ENCODE measurements around the gene MED13L.

Gene MED13L

DNA sequence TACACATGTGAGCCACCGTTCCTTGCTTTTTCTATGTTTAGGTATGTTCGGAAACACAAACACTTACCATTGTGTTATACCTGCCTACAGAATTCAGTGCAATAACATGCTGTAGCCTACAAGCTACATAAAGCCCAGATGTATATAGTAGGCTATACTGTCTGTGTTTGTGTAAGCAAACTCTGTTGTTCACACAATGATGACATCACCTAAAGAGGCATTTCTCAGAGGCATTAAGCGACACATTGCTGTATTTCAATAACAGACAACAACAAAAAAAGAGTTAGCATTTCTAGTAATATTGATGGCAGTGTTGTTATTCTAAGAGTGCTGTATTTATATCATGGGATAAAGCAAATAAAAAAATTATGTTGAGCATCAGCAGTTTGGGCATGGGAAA, 70.2 kb downstream of the MED13L start:
- DNase-seq, result no peak

DNA sequence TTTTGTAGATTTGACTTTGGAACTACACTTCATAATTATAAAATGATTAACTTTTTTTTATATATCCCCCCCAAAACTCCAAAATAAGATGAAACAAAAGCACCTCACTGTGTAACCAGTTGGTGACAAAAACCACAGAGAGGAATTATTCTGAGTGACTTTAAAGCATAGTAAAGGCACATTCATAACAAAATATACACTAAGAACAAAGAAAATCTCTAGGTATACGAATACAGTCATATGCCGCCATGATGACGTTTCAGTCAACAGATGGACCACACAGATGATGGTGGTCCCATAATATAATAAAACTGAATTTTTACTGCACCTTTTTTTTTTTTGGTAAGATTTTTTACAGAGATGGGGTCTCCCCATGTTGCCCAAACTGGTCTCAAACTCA, 70.7 kb downstream of the MED13L start:
- no peak for DNase-seq

DNA sequence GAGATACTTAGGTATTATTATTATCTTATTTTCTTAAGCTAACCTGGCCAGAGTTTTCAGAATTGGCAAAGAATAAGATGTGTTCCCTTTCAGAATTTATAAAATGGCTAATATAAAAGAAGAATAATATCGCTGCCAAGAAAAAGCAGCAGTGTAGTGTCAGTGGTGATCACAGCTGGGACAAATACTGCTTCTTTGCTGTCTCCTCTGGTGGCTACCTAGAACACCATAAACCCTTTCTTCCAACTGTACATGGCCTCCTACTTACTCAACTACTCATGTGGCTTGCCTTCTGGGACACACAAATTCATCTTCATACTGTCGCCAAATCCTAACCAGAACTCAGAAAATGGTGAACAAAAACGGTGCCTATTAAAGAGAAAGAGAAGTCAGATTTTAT, 72.7 kb downstream of the MED13L start:
- no peak for DNase-seq

DNA sequence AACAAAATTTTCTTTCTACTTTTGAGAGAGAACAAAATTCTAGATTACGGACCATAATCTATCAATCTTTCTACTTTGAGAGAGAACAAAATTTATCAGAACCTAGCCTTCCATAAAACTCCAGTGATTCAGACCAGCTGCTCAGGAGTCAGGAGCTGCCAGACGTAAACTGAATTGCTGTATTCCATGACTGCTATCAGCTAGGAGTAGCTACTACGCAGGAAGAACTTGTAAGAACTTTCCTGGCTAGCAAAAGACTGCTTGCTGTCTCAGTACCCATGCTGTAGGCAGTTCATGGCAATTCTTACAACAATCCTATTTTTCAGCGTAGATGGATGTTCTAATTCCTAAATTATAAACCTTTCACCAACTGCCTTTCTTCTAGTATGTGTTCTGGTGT, 73.3 kb downstream of the MED13L start:
- no peak for DNase-seq

DNA sequence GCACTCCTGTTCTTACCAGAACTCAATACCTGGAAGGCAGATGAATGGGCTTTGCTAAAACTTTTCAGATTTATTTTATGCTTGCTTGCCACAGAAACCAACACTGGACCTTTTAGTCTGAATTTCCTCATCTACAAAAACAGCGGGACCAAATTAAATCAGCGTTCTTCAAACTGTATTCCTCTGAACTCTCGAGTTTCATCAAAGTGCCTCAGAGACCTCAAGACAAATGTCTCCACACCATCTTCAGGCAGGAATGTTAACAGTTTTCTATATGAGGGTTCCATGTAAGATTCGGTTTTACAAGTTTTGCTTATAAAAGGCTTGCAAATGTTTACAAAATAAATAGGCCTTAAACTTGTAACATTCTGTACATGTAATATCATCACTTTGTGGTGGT, 74.6 kb downstream of the MED13L start:
- no peak for DNase-seq

DNA sequence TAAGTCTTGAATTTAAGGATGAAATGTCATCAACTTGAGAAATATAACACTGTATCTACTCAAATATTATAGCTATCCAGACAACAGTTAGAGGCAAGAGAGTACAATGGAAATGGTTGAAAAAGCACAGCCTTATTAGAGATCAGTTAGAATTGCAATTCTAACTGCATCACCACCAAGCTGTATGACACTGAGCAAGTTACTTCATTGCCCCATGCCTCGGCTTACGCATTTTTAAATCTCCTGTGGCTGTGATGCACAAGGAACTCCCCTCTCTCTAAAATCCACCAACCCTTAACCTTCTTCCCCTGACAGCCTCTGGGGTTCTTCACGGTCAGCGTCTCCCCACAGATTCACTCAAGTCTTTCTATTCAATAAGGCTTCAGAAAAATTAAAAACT, 75.1 kb downstream of the MED13L start:
- no peak for DNase-seq

DNA sequence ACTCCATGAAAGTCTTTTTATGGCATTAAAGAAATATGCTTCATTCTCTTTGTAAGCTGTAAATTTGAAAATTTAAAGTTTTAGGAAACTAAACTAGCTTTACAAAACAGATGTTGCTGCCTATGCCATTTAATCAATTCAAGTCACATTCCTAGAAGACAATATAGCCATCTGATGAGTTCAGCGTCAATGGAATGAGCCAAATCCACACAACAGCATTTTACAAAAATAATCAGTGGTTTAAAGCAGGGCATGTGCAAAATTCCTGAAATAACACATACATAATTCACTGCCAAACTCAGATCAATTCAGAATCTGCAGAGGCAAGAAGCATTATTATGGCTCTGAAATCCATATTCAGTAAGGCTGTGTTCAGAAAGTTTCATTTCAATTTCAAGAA, 75.6 kb downstream of the MED13L start:
- no peak for DNase-seq

DNA sequence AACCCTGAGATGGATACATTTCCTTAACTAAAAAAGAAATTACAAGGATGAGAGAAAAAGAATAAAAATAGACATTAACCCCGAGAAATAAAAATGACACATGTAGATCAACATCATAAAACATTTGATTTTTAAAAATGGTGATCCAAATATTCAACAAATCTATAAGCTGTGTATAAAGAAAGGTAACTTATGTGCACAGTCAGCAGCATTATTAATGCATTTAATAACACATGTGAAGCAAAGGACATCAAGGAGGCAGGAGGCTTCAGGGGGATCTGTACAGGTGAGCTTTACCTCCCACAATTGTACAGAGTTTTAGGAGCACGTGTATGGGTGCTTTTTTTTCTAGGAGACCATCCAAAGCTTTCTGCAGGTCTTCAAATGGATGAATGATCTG, 76.1 kb downstream of the MED13L start:
- no peak for DNase-seq

DNA sequence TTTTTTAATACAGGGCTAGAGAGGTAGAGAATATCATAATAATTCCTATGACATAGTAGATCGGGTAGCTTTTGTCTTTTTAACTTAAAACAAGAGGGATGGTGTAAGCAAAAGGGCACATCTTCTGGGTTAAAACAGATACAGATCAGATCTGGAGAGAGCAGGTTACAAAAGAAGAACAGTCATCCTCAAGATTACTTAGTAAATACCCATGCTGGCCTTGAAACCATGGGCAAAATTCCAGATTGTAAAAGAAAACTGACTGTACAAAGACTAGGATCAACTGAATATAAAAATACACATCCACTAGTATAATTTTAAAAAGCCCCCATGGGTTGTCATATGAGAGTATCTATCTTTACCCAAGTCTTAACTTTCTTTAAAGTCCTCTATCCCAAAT, 76.7 kb downstream of the MED13L start:
- no peak for DNase-seq

DNA sequence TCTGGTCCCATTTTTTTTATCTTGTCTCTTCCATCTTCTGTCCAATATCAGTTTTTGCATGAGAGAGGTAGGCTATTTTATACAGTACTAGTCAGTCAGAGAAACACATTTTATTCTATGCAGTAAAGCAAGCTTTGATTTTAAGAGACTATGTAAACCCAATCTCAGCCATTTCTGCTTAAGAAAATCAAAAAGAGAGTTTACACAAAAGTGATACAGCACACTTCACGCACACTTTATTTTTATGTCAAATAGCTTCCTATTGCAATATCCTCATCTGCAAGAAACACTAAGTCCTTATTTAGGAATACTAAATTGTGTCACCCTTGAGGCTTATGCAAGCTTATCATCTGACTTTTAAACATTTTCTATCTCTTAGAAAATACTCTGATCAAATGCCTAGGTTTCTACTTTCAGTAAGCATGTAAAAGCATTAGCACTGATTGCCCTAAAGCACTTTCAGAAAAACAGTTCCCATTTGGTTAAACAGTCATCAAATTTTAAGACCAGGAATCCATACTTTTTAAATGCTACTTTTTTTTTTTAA, 78.3 kb downstream of the MED13L start:
- DNase-seq, result no peak

DNA sequence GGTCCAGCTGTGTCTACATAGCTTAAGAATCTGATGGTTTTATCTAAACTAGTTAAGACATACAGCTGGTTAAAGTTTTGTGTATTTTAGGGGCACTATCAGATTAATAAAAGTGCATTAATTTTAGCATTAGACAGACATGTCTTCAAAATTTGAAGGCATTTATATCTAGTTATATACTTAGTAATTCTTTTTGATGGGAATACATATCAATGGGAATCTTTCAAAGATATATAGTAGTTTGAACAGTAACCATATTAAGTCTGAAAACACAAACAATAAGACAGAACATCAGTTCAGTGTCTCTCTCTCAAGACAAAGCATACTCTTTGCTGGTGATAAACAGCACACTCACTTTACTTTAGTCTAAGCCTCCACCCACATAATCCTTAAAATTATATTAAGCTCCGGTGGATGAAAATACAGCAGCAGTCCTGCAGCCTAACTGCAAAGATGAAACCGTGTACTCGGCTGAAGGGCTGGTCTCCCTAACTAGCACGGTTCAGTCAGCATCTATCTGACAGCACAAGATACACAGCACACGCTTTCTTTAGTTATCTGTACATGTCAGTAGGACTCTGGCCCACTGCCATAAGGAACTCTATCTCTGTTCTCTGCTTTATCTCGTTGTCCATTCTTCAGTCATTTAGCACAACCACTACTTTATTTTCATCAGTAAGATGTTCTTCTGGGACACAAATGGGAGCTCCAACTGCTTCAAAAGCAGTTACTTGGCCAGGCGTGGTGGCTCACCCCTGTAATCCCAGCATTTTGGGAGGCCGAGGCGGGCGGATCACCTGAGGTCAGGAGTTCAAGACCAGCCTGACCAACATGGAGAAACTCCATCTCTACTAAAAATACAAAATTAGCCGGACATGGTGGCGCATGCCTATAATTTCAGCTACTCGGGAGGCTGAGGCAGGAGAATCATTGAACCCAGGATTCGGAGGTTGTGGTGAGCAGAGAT, 80.5 kb downstream of the MED13L start:
- DNase-seq, result no peak

DNA sequence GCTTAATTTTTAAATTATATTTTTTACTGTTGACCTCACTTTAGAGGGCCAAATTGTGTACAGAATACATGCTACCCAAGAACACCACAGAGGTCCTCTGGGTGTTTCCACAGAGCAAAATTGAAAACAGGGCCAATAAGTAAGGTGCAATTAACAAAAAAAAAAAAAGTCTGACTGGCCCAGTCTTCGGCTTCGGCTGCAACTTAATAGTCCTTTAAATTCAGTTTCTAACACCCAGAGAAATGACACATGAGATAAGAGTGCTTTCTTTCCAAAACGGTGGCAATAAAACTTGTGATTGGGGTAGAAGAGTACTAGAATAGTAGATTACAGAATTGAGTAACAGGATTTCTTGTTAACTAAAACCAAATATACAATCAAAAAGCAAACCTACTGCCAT, 81.3 kb downstream of the MED13L start:
- no peak for DNase-seq

DNA sequence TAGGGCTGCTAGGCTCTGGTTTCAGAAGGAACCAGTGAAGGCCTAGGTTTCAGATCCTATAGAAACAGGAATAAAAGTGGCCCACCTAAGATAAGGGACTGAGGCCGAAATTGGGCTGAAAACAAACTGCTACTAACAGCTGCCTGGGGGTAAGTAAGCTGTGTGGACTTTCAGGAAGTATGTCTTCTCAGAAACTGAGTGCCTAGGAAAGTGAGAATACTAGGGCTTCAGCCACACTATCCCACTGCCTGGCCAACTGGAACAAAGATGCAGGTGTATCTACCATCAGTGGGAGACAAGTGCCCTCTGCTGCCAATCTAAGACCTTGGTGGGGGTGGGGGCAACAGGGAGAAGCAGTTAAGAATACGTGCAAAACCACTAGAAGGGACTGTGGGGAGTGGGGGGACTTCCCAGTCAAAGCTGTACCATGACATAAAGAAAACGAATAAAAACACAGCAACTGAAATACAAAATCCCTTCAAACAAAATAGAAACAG, 82.5 kb downstream of the MED13L start:
- DNase-seq, result peak; percentile 55 to 72

DNA sequence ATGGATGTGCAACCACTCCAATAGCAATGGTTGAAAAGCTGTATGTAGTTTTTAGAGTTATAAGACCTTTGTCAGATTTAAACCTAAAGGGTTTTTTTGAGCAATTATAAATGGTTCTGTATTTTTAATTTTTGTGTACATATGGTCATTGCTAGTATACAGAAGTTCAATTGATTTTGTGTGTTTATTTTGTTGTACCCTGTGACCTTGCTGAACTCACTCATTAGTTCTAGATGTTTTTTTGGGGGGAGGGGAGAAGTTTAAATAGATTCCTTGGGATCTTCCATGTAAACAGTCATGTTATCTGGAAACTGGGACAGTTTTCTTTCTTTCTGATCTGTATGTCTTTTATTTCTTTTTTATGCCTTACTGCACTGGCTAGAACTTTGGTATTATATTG, 87.8 kb downstream of the MED13L start:
- DNase-seq, result no peak

DNA sequence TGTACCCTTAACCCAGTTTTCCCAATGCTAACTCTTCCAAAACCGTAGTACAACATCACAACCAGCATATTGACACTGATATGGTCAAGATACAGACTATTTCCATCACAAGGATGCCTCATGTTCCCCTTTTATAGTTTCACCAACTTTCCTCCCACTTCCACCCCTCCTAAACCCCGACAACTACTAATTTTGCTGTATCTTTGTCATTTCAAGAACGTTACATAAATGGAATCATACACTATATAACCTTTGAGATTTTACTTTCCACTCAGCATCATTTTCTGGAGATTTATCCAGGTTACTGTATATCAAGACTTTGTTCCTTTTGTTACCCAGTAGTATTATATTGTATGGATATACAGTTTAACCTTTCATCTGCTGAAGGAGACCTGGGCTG, 88.9 kb downstream of the MED13L start:
- no peak for DNase-seq

DNA sequence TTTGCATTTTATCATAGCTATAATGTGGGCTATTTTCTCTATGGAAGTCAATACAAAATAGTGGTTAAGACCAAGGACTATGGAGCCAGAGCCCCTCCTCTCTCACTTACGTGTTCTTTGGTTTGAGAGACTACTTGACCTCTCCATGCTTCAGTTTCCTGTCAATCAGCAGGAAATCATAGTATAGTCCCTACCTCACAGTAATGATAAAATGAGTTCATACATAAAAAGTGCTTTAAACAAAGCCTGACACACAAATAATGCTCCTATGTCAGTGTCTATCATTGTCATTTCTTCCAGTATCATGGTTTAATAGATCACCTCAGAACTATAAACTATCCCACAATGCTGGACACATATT, 90.4 kb downstream of the MED13L start:
- DNase-seq, result no peak

DNA sequence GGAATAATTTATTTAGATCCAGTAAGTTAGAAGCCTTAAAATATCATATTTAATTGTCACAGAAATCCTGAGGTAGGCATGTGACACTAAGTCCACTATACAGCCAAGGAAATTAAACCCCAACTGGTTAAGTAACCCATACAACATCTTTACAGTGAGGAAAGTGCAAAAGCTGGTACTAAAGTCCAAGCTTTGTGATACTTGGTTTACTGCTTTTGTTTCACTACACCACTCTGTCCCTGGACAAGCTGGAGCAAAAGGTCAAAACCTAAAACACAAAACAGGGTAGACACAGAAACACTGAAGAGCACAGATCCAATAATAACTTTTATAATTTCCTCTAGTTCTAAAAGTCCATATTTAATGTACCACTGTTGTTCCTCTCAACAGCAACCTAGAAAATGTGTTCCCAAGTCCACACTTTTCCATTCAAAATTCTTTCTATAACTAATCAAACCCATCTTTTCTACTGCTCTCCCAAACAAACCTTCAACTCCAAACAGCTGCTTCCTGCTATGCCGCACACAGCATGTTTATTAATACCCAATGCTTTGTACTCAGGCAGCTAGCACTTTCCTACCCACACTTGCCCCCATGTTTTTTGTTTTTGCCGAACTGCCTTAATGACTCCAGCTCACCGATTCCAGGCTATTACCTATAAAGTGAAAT, 90.9 kb downstream of the MED13L start:
- DNase-seq, result no peak

DNA sequence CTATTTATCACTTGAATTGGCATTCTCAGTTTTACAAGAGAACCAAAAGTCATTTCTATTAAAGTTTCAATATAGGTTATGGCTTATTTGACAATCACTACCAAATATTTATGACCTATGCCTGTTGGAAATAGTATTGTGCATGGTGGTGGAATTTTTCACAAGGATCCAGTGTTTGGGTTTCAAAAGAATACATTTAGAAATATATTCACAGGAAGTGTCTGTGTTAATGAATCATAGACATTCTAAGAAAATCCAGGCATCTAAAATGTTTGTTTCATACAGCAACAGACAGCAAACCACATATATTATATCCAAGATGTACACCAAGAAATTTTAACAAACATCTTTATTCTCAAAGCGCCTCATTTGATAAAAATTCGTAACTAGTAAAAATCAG, 92.7 kb downstream of the MED13L start:
- no peak for DNase-seq

DNA sequence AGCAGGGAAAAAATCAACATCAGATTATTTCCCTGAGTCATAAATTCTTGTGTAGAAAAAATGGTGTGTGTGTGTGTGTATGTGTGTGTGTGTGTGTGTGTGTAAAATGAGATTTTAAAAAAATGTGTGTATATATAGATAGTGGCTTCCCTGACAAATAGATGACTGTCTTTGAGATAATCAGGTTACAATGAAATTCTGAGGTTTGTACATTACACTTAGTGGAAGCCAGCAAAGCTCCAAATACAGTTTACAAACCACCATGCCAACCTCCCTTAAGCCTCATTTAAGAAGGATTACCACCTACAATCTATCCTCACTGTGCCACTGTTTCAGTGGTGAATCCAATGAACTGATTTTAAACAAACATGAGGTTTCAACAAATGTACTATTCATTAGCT, 93.8 kb downstream of the MED13L start:
- no peak for DNase-seq

DNA sequence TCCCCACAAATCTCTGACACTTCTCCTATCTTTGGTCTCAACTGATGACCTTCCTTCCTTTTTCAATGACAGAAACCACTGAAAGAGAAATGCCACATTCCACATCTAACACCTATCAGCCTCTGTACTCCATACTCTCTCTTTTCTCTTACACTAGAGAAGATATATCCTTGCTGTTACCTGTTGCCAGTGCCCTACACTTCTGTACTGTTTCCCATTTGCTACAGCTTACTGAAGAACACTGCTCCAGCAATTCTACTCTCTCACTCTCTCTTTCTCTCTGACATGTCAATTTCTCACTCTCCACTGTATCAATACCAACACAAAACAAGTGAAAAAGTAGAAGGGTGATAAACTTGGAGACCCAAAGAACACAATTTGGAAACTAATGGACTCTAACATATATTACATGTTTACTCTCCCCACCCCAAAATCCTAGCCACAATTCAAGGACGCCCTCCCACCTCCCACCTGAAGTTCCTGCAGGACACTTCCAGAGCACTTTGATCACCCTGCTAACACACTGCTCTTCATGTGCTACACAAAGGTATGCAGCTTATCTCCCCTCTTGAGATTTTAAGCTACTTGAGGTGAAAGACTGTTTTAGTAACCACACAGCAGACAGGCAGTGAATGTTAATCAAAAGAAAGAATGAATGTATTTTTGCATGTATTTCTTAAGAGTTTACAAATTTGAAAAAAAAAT, 95.0 kb downstream of the MED13L start:
- no peak for DNase-seq

DNA sequence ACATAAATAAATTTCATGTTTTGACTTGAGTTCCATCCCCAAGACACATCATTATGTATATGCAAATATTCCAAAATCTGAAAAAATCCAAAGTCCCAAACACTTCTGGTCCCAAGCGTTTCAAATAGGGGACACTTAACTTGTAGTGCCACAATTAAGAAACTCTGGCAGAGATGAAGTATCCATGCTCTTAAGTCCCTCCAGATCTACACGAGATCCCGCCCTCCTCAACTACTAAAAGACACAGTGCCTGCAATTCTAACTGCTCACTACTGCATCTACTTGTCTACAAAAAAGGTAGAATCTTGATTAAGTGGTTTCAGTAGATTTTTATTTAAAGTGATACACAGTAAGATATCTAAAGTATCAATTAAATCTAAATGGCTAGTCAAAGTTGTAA, 97.0 kb downstream of the MED13L start:
- no peak for DNase-seq

DNA sequence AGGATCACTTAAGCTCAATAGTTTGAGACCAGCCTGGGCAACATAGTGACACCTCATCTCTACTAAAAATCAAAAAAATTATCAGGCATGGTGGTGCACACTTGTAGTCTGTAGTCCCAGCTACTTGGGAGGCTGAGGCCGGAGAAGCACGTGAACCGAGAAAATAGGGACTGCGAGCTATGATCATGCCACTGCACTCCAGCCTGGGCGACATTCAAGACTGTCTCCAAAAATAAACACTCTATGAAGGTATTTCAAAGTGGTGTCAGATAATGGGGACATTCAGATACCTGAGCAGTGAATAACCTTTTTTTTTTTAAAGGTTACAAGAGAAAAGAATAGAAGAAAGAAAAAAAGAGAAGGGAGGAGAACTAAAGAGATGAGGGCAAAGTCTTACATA, 98.1 kb downstream of the MED13L start:
- no peak for DNase-seq

DNA sequence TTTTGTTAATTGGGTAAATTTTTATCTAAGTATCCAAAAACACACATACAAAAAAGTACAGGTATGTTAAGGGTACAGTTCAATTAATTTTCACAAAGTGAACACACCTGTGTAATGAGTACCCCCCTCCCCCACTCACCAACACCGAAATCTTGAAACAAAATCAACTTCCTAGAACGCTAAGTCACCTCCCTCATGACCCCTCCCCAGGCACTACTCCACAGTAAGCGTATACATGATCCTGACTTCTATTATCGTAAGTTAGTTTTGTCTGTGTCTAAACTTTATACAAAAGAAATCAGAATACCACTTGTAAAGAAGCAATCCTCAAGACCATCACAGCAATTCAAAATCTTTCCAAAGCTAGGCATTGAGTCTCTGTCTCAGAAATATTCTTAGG, 100.5 kb downstream of the MED13L start:
- DNase-seq, result no peak
